ENCODE results near the gene FAM222B.

The FAM222B gene

GRCh38 chr17:28865946-28866752, 23.6 kb upstream of the FAM222B start:
- Mint-ChIP-seq H3K36me3 (ENCODE audit: low read depth) (no peaks in the 10 kb centered on the region), H3K9me3 (no peaks in the 10 kb centered on the region), H3K4me1 (peaks cover 9% of the 10 kb centered on the region), H3K27me3 (ENCODE audit: low read depth, poor library complexity) (peaks cover 10% of the 10 kb centered on the region), H3K4me3 (no peak overlapping the region), H3K27ac (no peak overlapping the region)
- DNase-seq, result no peak
- TF ChIP-seq, protein P1, sequence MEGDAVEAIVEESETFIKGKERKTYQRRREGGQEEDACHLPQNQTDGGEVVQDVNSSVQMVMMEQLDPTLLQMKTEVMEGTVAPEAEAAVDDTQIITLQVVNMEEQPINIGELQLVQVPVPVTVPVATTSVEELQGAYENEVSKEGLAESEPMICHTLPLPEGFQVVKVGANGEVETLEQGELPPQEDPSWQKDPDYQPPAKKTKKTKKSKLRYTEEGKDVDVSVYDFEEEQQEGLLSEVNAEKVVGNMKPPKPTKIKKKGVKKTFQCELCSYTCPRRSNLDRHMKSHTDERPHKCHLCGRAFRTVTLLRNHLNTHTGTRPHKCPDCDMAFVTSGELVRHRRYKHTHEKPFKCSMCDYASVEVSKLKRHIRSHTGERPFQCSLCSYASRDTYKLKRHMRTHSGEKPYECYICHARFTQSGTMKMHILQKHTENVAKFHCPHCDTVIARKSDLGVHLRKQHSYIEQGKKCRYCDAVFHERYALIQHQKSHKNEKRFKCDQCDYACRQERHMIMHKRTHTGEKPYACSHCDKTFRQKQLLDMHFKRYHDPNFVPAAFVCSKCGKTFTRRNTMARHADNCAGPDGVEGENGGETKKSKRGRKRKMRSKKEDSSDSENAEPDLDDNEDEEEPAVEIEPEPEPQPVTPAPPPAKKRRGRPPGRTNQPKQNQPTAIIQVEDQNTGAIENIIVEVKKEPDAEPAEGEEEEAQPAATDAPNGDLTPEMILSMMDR (IDR thresholded peaks at IDR 0.05), result no peak

- no peaks in the 10 kb centered on the region for H3K9me3 Mint-ChIP-seq
- DNase-seq, result no peak
- H3K4me3 Mint-ChIP-seq, result no peak overlapping the region
- peaks cover 14% of the 10 kb centered on the region for H3K27me3 Mint-ChIP-seq (ENCODE audit: low read depth, poor library complexity)
- TF ChIP-seq, protein P1 (IDR thresholded peaks at IDR 0.05), result no peak
- H3K27ac Mint-ChIP-seq, result no peak overlapping the region
- peaks cover 5% of the 10 kb centered on the region for H3K4me1 Mint-ChIP-seq
- peaks cover 4% of the 10 kb centered on the region for H3K36me3 Mint-ChIP-seq (ENCODE audit: low read depth)
Measured at GRCh38 chr17:28864991-28865849, 22.6 kb upstream of the FAM222B start.

- peak overlapping the region; percentile 88 for H3K27ac Mint-ChIP-seq
- no peak for DNase-seq
- peaks cover 8% of the 10 kb centered on the region for H3K36me3 Mint-ChIP-seq (ENCODE audit: low read depth)
- H3K4me1 Mint-ChIP-seq, result peaks cover 5% of the 10 kb centered on the region
- peaks cover 16% of the 10 kb centered on the region for H3K27me3 Mint-ChIP-seq (ENCODE audit: low read depth, poor library complexity)
- TF ChIP-seq, protein P1 (IDR thresholded peaks at IDR 0.05), result no peak
- H3K9me3 Mint-ChIP-seq, result no peaks in the 10 kb centered on the region
- H3K4me3 Mint-ChIP-seq, result no peak overlapping the region
Measured at GRCh38 chr17:28863953-28864352, 21.4 kb upstream of the FAM222B start.

DNA sequence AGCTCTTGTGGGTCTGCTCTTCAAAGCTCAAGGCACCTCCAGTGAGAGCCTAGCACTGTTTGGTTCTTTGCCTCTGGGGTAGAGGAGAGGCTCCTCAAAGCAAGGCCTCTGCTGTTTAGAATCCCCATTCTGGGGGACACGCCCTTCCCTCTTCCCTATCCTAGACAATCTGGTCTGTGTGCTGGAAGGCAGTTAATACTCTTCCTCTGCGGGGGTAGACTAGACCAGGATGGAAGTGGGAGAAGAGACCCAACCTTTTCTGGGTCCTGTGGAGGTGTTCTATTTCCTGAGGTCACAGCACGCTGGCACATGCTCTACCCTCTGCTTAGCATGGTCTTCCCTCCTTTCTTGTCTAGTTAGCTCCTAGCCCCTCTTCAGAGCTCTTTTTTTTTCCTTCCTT, 20.0 kb upstream of the FAM222B start:
- Mint-ChIP-seq H3K36me3 (ENCODE audit: low read depth) (peaks cover 22% of the 10 kb centered on the region), H3K27ac (peak overlapping the region; percentile 90), H3K4me1 (peaks cover 3% of the 10 kb centered on the region), H3K9me3 (no peaks in the 10 kb centered on the region), H3K27me3 (ENCODE audit: low read depth, poor library complexity) (peaks cover 13% of the 10 kb centered on the region), H3K4me3 (no peak overlapping the region)
- TF ChIP-seq, protein P1 (IDR thresholded peaks at IDR 0.05), result no peak
- no peak for DNase-seq

- DNase-seq, result no peak
- Mint-ChIP-seq H3K4me1 (no peaks in the 10 kb centered on the region), H3K9me3 (no peaks in the 10 kb centered on the region), H3K27me3 (ENCODE audit: low read depth, poor library complexity) (peaks cover 10% of the 10 kb centered on the region), H3K4me3 (no peak overlapping the region), H3K27ac (peak overlapping the region; percentile 50), H3K36me3 (ENCODE audit: low read depth) (peaks cover 23% of the 10 kb centered on the region)
- TF ChIP-seq, protein P1 (IDR thresholded peaks at IDR 0.05), result no peak
Measured at GRCh38 chr17:28861393-28862203, 19.0 kb upstream of the FAM222B start.

Measured in nephron progenitor cell (in vitro differentiated cells).